NCI-H1694 (cell line): ENCODE data around the gene MTIF3.
"Not testable (repeated sequence)": the region's sequence is repeated elsewhere in the genome, so short reads cannot be mapped to it uniquely, and the experiment has no call there.

ENCODE experiments used
- DNase-seq: peaks from one replicate; lab custom pipeline; 2025; lab: John Stamatoyannopoulos, UW

Gene MTIF3

GRCh38 chr13:27411341-27411740 is 39.0 kb downstream of the MTIF3 start:
- DNase-seq: no peak

GRCh38 chr13:27409013-27409412 is 41.4 kb downstream of the MTIF3 start:
- no peak for DNase-seq

- DNase-seq: no peak
These were observed 42.3 kb downstream of the MTIF3 start for GRCh38 chr13:27408074-27408473.

- DNase-seq: peak; percentile 22
These were observed 44.0 kb downstream of the MTIF3 start for GRCh38 chr13:27406178-27406939.

- DNase-seq: no peak
These were observed 44.7 kb downstream of the MTIF3 start for GRCh38 chr13:27405546-27406134.

- DNase-seq: no peak
These were observed 45.7 kb downstream of the MTIF3 start for GRCh38 chr13:27404680-27405079.

- no peak for DNase-seq
These were observed 46.5 kb downstream of the MTIF3 start for GRCh38 chr13:27403727-27404385.

GRCh38 chr13:27403203-27403678 is 47.1 kb downstream of the MTIF3 start:
- no peak for DNase-seq

GRCh38 chr13:27401210-27401609 is 49.2 kb downstream of the MTIF3 start:
- DNase-seq: no peak

GRCh38 chr13:27400405-27400804 is 50.0 kb downstream of the MTIF3 start:
- DNase-seq: not testable (repeated sequence)

- DNase-seq: no peak
These were observed 52.0 kb downstream of the MTIF3 start for GRCh38 chr13:27398360-27398759.

GRCh38 chr13:27396252-27396846 is 54.0 kb downstream of the MTIF3 start:
- DNase-seq: no peak

- no peak for DNase-seq
These were observed 55.3 kb downstream of the MTIF3 start for GRCh38 chr13:27395007-27395510.

GRCh38 chr13:27393101-27393500 is 57.3 kb downstream of the MTIF3 start:
- no peak for DNase-seq

GRCh38 chr13:27391471-27391870 is 58.9 kb downstream of the MTIF3 start:
- DNase-seq: no peak

GRCh38 chr13:27389891-27390290 is 60.5 kb downstream of the MTIF3 start:
- DNase-seq: no peak

GRCh38 chr13:27388241-27388640 is 62.1 kb downstream of the MTIF3 start:
- no peak for DNase-seq
